Measurements from ENCODE around the gene PHTF2.

Gene PHTF2

DNA sequence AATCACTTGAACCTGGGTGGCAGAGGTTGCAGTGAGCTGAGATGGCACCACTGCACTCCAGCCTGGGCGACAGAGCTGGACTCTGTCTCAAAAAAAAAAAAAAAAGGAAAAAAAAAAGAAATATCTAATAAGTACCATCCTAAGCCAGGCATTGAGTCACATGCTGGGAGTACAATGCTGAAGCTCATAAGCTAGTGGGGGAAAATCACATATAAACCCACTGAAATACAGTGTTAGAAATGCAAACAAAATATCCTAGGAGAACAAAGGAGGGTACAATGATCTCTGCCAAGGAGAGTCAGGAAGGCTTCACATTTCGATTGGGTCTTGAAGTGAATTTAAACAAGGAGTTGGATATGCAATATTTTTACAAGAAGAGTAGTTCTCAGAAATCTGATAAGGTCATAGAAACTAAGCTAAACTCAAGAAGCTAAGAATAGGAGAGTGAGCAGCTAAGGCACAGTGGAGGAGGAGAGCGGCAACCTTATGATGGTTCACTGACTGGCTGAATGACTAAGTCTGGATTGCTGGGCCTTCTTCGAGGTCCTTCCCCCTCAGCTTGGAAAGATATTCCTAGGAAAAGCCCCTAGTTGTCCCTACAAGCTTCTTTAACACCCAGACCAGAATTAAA, 115.5 kb downstream of the PHTF2 start:
- Histone ChIP-seq H3K4me1 (ENCODE audit: insufficient read depth, low read length) (no peaks in the 10 kb centered on the region), H3K9ac (ENCODE audit: low read depth, low read length) (no peak overlapping the region), H3K27ac (ENCODE audit: low read length) (no peak overlapping the region), H3K36me3 (ENCODE audit: insufficient read depth, low read length) (peaks cover 23% of the 10 kb centered on the region), H2AFZ (ENCODE audit: low read depth, low read length) (no peak overlapping the region), H3K9me3 (ENCODE audit: insufficient read depth, low read length, severe bottlenecking) (no peaks in the 10 kb centered on the region), H3K4me2 (ENCODE audit: insufficient read depth, low read length) (no peak overlapping the region), H3K79me2 (ENCODE audit: insufficient read depth, low read length) (no peaks in the 10 kb centered on the region), H3K27me3 (ENCODE audit: insufficient read depth, low read length, poor library complexity) (no peaks in the 10 kb centered on the region), H3K4me3 (ENCODE audit: low read depth in 1 of 2, low read length in 2 of 2) (no peak overlapping the region), H4K20me1 (ENCODE audit: insufficient read depth, low read length) (no peaks in the 10 kb centered on the region)
- DNase-seq (no peak), ATAC-seq (ENCODE audit: insufficient read depth, low read depth) (no peak)
- TF ChIP-seq EZH2 (IDR thresholded peaks at IDR 0.05; ENCODE audit: borderline replicate concordance, low read depth, low read length, severe bottlenecking) = no peak
- TF ChIP-seq, protein P1, sequence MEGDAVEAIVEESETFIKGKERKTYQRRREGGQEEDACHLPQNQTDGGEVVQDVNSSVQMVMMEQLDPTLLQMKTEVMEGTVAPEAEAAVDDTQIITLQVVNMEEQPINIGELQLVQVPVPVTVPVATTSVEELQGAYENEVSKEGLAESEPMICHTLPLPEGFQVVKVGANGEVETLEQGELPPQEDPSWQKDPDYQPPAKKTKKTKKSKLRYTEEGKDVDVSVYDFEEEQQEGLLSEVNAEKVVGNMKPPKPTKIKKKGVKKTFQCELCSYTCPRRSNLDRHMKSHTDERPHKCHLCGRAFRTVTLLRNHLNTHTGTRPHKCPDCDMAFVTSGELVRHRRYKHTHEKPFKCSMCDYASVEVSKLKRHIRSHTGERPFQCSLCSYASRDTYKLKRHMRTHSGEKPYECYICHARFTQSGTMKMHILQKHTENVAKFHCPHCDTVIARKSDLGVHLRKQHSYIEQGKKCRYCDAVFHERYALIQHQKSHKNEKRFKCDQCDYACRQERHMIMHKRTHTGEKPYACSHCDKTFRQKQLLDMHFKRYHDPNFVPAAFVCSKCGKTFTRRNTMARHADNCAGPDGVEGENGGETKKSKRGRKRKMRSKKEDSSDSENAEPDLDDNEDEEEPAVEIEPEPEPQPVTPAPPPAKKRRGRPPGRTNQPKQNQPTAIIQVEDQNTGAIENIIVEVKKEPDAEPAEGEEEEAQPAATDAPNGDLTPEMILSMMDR (IDR thresholded peaks at IDR 0.05; ENCODE audit: borderline replicate concordance, extremely low read depth, low read length, poor library complexity, severe bottlenecking) = no peak

DNA sequence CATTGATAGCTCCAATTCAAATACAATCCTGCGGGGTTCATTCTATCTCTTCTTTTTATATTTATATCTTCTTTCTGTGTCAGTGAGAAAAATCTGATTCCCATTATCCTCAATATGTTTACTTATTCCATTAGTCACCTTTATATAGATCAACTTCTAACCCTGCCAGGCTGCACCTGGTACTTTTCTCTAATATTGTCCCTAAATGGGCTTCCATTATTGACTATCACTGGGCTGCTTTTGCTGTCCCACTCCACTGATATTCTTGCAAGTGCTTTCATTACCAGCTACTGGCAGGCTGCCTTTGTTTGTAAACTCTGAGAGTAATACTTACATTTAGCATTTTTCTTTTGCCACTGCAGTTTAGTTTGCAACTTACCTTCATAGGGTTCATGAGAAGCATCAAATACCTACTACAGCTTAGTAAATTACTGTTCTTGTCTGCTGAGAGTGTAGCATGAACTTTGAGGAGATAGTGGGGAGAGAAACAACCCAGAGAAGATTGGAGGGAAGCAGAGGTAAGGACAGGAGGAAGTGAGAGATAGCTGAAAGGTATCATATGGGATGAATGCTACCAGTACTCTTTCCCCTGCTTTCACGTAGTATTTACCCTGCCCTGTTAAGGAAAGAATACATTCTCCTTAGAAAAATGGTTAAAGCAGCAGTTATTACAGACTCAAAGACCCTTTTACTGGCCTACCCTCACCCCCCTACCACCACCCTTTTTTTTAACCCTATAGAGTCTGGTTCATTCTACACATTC, 119.1 kb downstream of the PHTF2 start:
- Histone ChIP-seq H3K9ac (ENCODE audit: low read depth, low read length) (no peak overlapping the region), H3K36me3 (ENCODE audit: insufficient read depth, low read length) (peaks cover 23% of the 10 kb centered on the region; the same call in 1 of the 2 replicates), H3K4me1 (ENCODE audit: insufficient read depth, low read length) (no peaks in the 10 kb centered on the region), H3K4me3 (ENCODE audit: low read depth in 1 of 2, low read length in 2 of 2) (no peak overlapping the region), H3K79me2 (ENCODE audit: insufficient read depth, low read length) (no peaks in the 10 kb centered on the region), H2AFZ (ENCODE audit: low read depth, low read length) (no peak overlapping the region), H3K27me3 (ENCODE audit: insufficient read depth, low read length, poor library complexity) (no peaks in the 10 kb centered on the region), H3K27ac (ENCODE audit: low read length) (no peak overlapping the region), H3K4me2 (ENCODE audit: insufficient read depth, low read length) (no peak overlapping the region), H3K9me3 (ENCODE audit: insufficient read depth, low read length, severe bottlenecking) (no peaks in the 10 kb centered on the region), H4K20me1 (ENCODE audit: insufficient read depth, low read length) (no peaks in the 10 kb centered on the region)
- DNase-seq (no peak), ATAC-seq (ENCODE audit: insufficient read depth, low read depth) (no peak)
- TF ChIP-seq EZH2 (IDR thresholded peaks at IDR 0.05; ENCODE audit: borderline replicate concordance, low read depth, low read length, severe bottlenecking) = no peak
- TF ChIP-seq, protein P1 (IDR thresholded peaks at IDR 0.05; ENCODE audit: borderline replicate concordance, extremely low read depth, low read length, poor library complexity, severe bottlenecking) = no peak

DNA sequence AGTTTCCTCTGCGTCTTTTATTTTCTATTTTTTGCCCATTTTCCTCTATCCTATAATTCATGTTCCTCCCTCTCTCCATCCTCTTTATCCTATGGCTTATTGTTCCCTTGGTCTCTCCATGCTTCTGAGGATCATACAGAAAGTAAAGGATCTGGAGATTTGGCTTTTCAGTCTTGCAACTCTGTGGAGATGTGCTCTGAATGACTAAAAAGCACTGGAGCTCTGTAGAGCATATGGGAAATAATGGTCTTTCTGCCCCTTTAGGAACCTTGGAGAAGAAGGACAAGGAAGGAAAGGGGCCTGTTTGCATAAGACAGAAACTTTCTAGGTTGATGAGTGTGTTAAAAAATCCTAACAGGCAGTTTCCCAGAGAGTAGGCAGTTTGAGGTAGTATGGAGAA, 120.1 kb downstream of the PHTF2 start:
- no peaks in the 10 kb centered on the region for H3K79me2 ChIP-seq (ENCODE audit: insufficient read depth, low read length)
- TF ChIP-seq, protein P1 (IDR thresholded peaks at IDR 0.05; ENCODE audit: borderline replicate concordance, extremely low read depth, low read length, poor library complexity, severe bottlenecking) = no peak
- no peak for TF ChIP-seq EZH2 (IDR thresholded peaks at IDR 0.05; ENCODE audit: borderline replicate concordance, low read depth, low read length, severe bottlenecking)
- DNase-seq (no peak), ATAC-seq (ENCODE audit: insufficient read depth, low read depth) (no peak)
- no peak overlapping the region for H3K27ac ChIP-seq (ENCODE audit: low read length)
- no peaks in the 10 kb centered on the region for H4K20me1 ChIP-seq (ENCODE audit: insufficient read depth, low read length)
- H3K4me1 ChIP-seq (ENCODE audit: insufficient read depth, low read length) = peaks cover 6% of the 10 kb centered on the region; the same call in 1 of the 2 replicates
- H3K36me3 ChIP-seq (ENCODE audit: insufficient read depth, low read length) = peaks cover 27% of the 10 kb centered on the region; the same call in 1 of the 2 replicates
- H3K4me2 ChIP-seq (ENCODE audit: insufficient read depth, low read length) = no peak overlapping the region
- H2AFZ ChIP-seq (ENCODE audit: low read depth, low read length) = no peak overlapping the region
- H3K4me3 ChIP-seq (ENCODE audit: low read depth in 1 of 2, low read length in 2 of 2) = no peak overlapping the region
- H3K27me3 ChIP-seq (ENCODE audit: insufficient read depth, low read length, poor library complexity) = no peaks in the 10 kb centered on the region
- no peaks in the 10 kb centered on the region for H3K9me3 ChIP-seq (ENCODE audit: insufficient read depth, low read length, severe bottlenecking)
- H3K9ac ChIP-seq (ENCODE audit: low read depth, low read length) = no peak overlapping the region

Data from DND-41 (cell line).